ENCODE results near the gene CLTC. TPM values are rescaled to one million over a fixed set of nuclear protein-coding genes. Genes with fewer than 3 reads are reported as not detected.

Gene CLTC
- total and polyA plus RNA-seq, 4 donors, result 37.4 to 289 (median 165) TPM

DNA sequence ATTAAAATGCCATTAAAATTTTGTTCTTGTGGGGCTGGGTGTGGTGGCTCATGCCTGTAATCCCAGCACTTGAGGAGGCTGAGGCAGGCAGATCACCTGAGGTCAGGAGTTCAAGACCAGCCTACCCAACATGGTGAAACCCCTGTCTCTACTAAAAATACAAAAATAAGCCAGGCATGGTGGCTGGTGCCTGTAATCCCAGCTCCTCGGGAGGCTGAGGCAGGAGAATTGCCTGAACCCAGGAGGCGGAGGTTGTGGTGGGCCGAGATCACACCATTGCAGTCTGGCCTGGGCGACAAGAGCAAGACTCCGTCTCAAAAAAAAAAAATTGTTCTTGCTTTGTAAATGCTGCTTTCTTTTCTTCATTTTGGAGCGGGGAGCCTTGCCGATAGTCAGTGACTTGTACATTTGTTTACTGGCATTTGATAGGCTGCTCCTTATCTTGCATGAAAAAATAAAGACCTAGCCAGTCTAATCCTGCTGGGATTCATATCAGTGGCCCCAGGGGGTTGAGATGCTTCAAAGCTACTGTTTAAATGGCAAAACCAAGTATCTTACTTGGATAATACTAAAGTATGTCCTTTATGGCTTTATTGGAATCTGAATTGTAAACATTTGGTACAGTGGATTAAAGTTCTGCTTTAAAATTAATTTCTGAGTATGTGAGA, 3.3 kb upstream of the CLTC start:
- Histone ChIP-seq H3K4me3 (ENCODE audit: low read length in 2 of 2) (no peak overlapping the region), H3K4me1 (ENCODE audit: control insufficient read depth in 1 of 2, insufficient read depth in 2 of 2, low read length in 2 of 2) (no peaks in the 10 kb centered on the region), H3K27me3 (ENCODE audit: control insufficient read depth in 1 of 2, insufficient read depth in 2 of 2, low read length in 1 of 2) (no peaks in the 10 kb centered on the region), H3K27ac (ENCODE audit: low read depth in 1 of 2, low read length in 2 of 2) (no peak overlapping the region), H3K9me3 (ENCODE audit: control insufficient read depth, low read length) (no peaks in the 10 kb centered on the region), H3K36me3 (ENCODE audit: control insufficient read depth in 1 of 2, insufficient read depth in 2 of 2, low read length in 1 of 2) (no peaks in the 10 kb centered on the region)
- ATAC-seq (ENCODE audit: low FRiP score) (no peak), DNase-seq (no peak)
- WGBS, 2 donors, result 94 to 97% methylated on average over 7 of the region's 7 CpGs
- intact Hi-C loops (cut with DNase I), result loop anchor here in 1 of 2 donors (5.0 kb wide), 1 partner anchor 49 kb away; the partner anchor contains the start of gene DHX40

DNA sequence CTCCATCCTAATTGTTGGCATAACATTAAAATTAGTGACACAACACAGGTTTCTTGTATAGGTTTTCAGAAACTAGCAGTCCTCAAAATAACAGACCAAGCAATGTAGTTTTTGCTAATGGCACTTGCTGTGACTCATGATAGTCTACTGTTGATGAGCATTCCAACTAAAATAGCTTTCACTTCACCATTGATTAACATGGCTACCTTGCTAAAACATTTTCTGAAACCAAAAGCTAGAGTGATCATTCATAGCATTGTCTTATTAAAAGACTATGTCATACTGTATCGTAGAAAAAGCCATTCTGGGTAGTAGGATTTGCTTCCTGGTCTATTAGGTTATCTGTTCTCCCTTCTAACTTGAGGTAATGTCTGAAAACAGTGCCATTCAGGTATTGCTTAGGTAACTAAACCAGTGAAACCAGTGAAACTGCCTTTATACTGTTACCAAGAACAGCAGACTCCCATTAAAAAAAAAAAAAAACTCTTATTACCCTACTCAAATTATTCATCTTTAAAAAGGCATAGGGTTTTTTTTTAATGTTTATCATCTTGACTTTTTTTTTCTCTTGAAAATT, 2.5 kb upstream of the CLTC start:
- H3K27ac ChIP-seq (ENCODE audit: low read depth in 1 of 2, low read length in 2 of 2), result no peak overlapping the region
- no peaks in the 10 kb centered on the region for H3K9me3 ChIP-seq (ENCODE audit: control insufficient read depth, low read length)
- H3K27me3 ChIP-seq (ENCODE audit: control insufficient read depth in 1 of 2, insufficient read depth in 2 of 2, low read length in 1 of 2), result no peaks in the 10 kb centered on the region
- WGBS, 2 donors, result 79 to 90% methylated on average over 1 of the region's 1 CpG
- H3K4me1 ChIP-seq (ENCODE audit: control insufficient read depth in 1 of 2, insufficient read depth in 2 of 2, low read length in 2 of 2), result no peaks in the 10 kb centered on the region
- no peak overlapping the region for H3K4me3 ChIP-seq (ENCODE audit: low read length in 2 of 2)
- DNase-seq (no peak), ATAC-seq (ENCODE audit: low FRiP score) (no peak)
- intact Hi-C loops (cut with DNase I), result loop anchor here in 1 of 2 donors (5.0 kb wide), 1 partner anchor 50 kb away; the partner anchor contains the start of gene DHX40
- no peaks in the 10 kb centered on the region for H3K36me3 ChIP-seq (ENCODE audit: control insufficient read depth in 1 of 2, insufficient read depth in 2 of 2, low read length in 1 of 2)

DNA sequence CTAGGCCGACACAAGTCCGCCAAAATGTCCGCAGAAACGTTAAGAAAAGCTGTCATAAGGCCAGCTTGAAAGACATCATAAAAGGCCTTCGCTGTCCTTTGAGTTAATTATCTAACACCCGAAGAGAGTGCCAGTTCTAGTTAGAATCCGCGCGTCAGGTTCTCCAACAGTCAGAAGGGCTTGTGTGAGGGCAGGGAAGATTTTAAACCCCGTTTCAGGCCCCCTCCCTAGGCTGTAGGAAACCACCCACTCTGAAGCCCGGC, 729 bp upstream of the CLTC start:
- intact Hi-C loops (cut with DNase I), result loop anchor here in 1 of 2 donors (5.0 kb wide), 1 partner anchor 52 kb away; the partner anchor contains the start of gene DHX40
- no peak for ATAC-seq (ENCODE audit: low FRiP score)
- H3K36me3 ChIP-seq (ENCODE audit: control insufficient read depth in 1 of 2, insufficient read depth in 2 of 2, low read length in 1 of 2), result no peaks in the 10 kb centered on the region

DNA sequence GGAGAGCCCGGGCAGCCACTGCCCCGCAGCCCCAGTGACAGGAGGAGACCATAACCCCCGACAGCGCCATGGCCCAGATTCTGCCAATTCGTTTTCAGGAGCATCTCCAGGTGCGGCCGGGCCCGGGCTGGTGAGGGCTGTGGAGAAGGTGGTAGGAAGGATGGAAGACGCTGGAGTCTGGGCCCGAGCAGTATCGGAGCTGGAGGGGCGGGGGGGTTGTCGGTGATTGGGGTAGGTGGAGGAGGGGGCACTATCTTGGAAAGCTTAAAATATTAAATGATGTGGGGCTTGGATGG, 317 bp downstream of the CLTC start:
- no peaks in the 10 kb centered on the region for H3K27me3 ChIP-seq (ENCODE audit: control insufficient read depth in 1 of 2, insufficient read depth in 2 of 2, low read length in 1 of 2)
- WGBS, 2 donors, result 1% methylated on average over 11 to 13 of the region's 13 CpGs
- intact Hi-C loops (cut with DNase I), result loop anchor here in 1 of 2 donors (5.0 kb wide), 1 partner anchor 47 kb away; no protein-coding TSS in a partner anchor
- peak overlapping the region; percentile 91 to 97 for H3K27ac ChIP-seq (ENCODE audit: low read depth in 1 of 2, low read length in 2 of 2)
- H3K4me1 ChIP-seq (ENCODE audit: control insufficient read depth in 1 of 2, insufficient read depth in 2 of 2, low read length in 2 of 2), result no peaks in the 10 kb centered on the region
- no peaks in the 10 kb centered on the region for H3K9me3 ChIP-seq (ENCODE audit: control insufficient read depth, low read length)
- DNase-seq, result no peak
- H3K4me3 ChIP-seq (ENCODE audit: low read length in 2 of 2), result peak overlapping the region; percentile 96 to 100
- H3K36me3 ChIP-seq (ENCODE audit: control insufficient read depth in 1 of 2, insufficient read depth in 2 of 2, low read length in 1 of 2), result no peaks in the 10 kb centered on the region
- no peak for ATAC-seq (ENCODE audit: low FRiP score)

More for the DNA sequence above, 729 bp upstream of the CLTC start:
- no peaks in the 10 kb centered on the region for H3K9me3 ChIP-seq (ENCODE audit: control insufficient read depth, low read length)
- H3K27me3 ChIP-seq (ENCODE audit: control insufficient read depth in 1 of 2, insufficient read depth in 2 of 2, low read length in 1 of 2), result no peaks in the 10 kb centered on the region
- no peaks in the 10 kb centered on the region for H3K4me1 ChIP-seq (ENCODE audit: control insufficient read depth in 1 of 2, insufficient read depth in 2 of 2, low read length in 2 of 2)
- peak overlapping the region; percentile 96 to 97 for H3K27ac ChIP-seq (ENCODE audit: low read depth in 1 of 2, low read length in 2 of 2)
- DNase-seq, result no peak
- peak overlapping the region; percentile 96 to 100 for H3K4me3 ChIP-seq (ENCODE audit: low read length in 2 of 2)
- 0 to 1% methylated on average over 11 of the region's 11 CpGs for WGBS, 2 donors

DNA sequence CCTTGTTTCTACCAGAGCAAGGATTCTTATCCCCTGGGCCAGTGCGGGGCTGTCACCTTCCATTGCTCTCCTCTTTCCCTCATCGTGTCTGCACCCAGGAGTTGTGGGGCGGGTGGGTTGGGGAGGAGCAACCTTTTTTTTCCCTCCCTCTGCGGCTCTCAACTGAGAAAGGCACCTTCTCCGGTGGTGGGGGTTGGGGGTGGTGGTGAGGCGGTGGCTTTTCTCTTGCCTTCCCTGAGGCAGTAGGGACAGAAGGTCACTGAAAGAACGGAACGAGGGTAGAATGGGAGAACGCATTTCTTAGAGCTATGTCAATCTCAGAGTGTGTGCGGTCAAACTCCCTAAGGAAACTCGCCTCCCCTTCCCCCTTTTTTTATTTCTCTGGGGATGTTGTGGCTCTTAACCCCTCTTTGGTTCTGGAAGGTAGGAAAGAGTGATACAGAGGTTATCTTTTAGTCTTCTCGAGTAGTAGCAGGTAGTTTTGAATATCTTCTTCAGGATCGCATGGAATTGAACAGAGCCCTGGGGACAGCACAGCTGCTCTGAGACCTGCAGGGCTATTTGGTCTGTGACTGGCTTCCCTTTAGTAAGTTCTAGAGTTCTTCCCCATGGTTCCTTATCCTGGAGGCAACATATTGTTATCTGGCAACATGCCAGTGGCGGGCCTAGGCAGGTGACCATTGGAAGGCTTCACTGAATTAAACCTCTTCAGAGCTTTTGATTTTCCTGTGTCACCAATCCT, 994 bp downstream of the CLTC start:
- ATAC-seq (ENCODE audit: low FRiP score) (no peak), DNase-seq (peak in 1 of 2 donors; percentile 72)
- intact Hi-C loops (cut with DNase I), result loop anchor here in 1 of 2 donors (5.0 kb wide), 1 partner anchor 47 kb away; no protein-coding TSS in a partner anchor

DNA sequence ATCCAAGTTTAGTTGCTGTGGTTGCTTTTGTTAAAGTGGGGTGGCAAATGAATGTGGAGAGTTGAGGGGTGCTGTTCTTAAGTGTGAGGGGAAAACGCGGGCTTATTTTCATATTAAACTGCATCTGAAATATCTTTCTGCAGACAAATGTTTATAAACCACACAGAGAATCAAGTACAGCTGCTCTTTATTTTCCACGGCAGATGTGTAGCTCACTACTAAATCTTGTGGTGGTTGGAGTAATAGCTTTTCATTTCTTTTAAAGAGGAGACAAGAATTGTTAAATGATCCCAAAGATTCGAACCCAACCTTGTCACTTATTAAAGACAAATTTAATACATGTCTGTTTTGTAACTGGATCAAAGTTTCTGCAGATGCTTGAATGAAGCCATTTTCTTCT, 2.1 kb downstream of the CLTC start:
- Histone ChIP-seq H3K4me3 (ENCODE audit: low read length in 2 of 2) (peak overlapping the region in 1 of 2 donors; percentile 30), H3K27me3 (ENCODE audit: control insufficient read depth in 1 of 2, insufficient read depth in 2 of 2, low read length in 1 of 2) (no peaks in the 10 kb centered on the region), H3K36me3 (ENCODE audit: control insufficient read depth in 1 of 2, insufficient read depth in 2 of 2, low read length in 1 of 2) (no peaks in the 10 kb centered on the region), H3K4me1 (ENCODE audit: control insufficient read depth in 1 of 2, insufficient read depth in 2 of 2, low read length in 2 of 2) (peaks cover 0 to 3% of the 10 kb centered on the region in 2 donors), H3K27ac (ENCODE audit: low read depth in 1 of 2, low read length in 2 of 2) (no peak overlapping the region), H3K9me3 (ENCODE audit: control insufficient read depth, low read length) (no peaks in the 10 kb centered on the region)
- WGBS, 2 donors, result 13 to 23% methylated on average over 4 of the region's 4 CpGs
- ATAC-seq (ENCODE audit: low FRiP score) (no peak), DNase-seq (no peak)
- intact Hi-C loops (cut with DNase I), result loop anchor here in 1 of 2 donors (5.0 kb wide), 1 partner anchor 46 kb away; no protein-coding TSS in a partner anchor

More for the DNA sequence above, 994 bp downstream of the CLTC start:
- Histone ChIP-seq H3K27ac (ENCODE audit: low read depth in 1 of 2, low read length in 2 of 2) (peak overlapping the region; percentile 9 to 91), H3K9me3 (ENCODE audit: control insufficient read depth, low read length) (no peaks in the 10 kb centered on the region), H3K27me3 (ENCODE audit: control insufficient read depth in 1 of 2, insufficient read depth in 2 of 2, low read length in 1 of 2) (no peaks in the 10 kb centered on the region), H3K4me3 (ENCODE audit: low read length in 2 of 2) (peak overlapping the region; percentile 96 to 100), H3K4me1 (ENCODE audit: control insufficient read depth in 1 of 2, insufficient read depth in 2 of 2, low read length in 2 of 2) (no peaks in the 10 kb centered on the region), H3K36me3 (ENCODE audit: control insufficient read depth in 1 of 2, insufficient read depth in 2 of 2, low read length in 1 of 2) (no peaks in the 10 kb centered on the region)
- WGBS, 2 donors, result 0 to 1% methylated on average over 13 to 14 of the region's 14 CpGs

DNA sequence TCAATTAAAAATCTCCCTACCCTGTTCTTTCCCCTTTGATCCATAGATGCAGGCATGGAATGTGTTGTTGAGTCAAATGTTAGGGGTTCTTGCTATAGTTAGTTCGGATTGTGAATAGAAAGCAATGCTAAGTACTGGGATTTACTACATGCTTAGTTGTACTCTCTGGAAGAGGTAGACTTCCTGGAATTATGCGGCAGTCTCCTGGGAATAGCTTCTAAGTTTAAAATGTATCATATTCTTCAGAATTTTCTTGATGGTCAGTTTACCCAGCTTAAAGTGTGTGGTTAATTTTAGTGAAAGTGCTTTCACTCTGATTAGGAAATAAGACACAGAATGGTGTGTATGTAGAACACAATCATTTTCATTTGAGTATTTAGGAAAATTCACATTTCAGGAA, 3.5 kb downstream of the CLTC start:
- WGBS, 2 donors, result 23% methylated on average over 2 of the region's 2 CpGs
- Histone ChIP-seq H3K4me1 (ENCODE audit: control insufficient read depth in 1 of 2, insufficient read depth in 2 of 2, low read length in 2 of 2) (peaks cover 0 to 3% of the 10 kb centered on the region in 2 donors), H3K27ac (ENCODE audit: low read depth in 1 of 2, low read length in 2 of 2) (no peak overlapping the region), H3K9me3 (ENCODE audit: control insufficient read depth, low read length) (no peaks in the 10 kb centered on the region), H3K36me3 (ENCODE audit: control insufficient read depth in 1 of 2, insufficient read depth in 2 of 2, low read length in 1 of 2) (no peaks in the 10 kb centered on the region), H3K4me3 (ENCODE audit: low read length in 2 of 2) (peak overlapping the region in 1 of 2 donors; percentile 9), H3K27me3 (ENCODE audit: control insufficient read depth in 1 of 2, insufficient read depth in 2 of 2, low read length in 1 of 2) (no peaks in the 10 kb centered on the region)
- DNase-seq (no peak), ATAC-seq (ENCODE audit: low FRiP score) (no peak)
- intact Hi-C loops (cut with DNase I), result loop anchor here in 1 of 2 donors (5.0 kb wide), 1 partner anchor 44 kb away; no protein-coding TSS in a partner anchor

DNA sequence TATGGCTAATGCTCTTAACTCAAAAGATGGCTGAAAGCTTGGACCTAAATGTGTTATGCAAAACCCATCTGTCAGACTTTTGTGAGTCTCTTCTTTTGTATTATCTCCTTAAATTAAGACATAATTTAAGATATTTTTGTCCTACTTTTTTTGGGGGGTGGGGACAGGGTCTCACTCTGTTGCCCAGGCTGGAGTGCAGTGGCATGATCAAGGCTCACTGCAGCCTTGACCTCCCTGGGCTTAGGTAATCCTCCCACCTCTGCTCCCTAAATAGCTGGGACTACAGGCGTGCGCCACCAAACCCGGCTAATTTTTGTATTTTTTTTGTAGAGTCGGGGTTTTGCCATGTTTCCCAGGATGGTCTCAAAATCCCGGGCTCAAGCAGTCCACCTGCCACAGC, 7.1 kb downstream of the CLTC start:
- H3K27ac ChIP-seq (ENCODE audit: low read depth in 1 of 2, low read length in 2 of 2), result no peak overlapping the region
- peaks cover 0 to 9% of the 10 kb centered on the region in 2 donors for H3K4me1 ChIP-seq (ENCODE audit: control insufficient read depth in 1 of 2, insufficient read depth in 2 of 2, low read length in 2 of 2)
- no peaks in the 10 kb centered on the region for H3K9me3 ChIP-seq (ENCODE audit: control insufficient read depth, low read length)
- no peaks in the 10 kb centered on the region for H3K36me3 ChIP-seq (ENCODE audit: control insufficient read depth in 1 of 2, insufficient read depth in 2 of 2, low read length in 1 of 2)
- intact Hi-C loops (cut with DNase I), result no loop called here
- no peak for ATAC-seq (ENCODE audit: low FRiP score)
- no peaks in the 10 kb centered on the region for H3K27me3 ChIP-seq (ENCODE audit: control insufficient read depth in 1 of 2, insufficient read depth in 2 of 2, low read length in 1 of 2)
- 89 to 92% methylated on average over 5 of the region's 5 CpGs for WGBS, 2 donors
- DNase-seq, result no peak
- H3K4me3 ChIP-seq (ENCODE audit: low read length in 2 of 2), result no peak overlapping the region
